ENCODE measurements around the gene EID2. TPM values are rescaled to one million over a fixed set of nuclear protein-coding genes. Genes with fewer than 3 reads are reported as not detected.

EID2 gene
- total and polyA plus RNA-seq, 2 experiments from 2014 or later, result 20.3 to 75.0 TPM

GRCh38 chr19:39555883-39556282 is 15.9 kb upstream of the EID2 start:
- TF ChIP-seq CTCF (IDR thresholded peaks at IDR 0.05; ENCODE audit: low read depth, low read length), result no peak
- H3K9me3 ChIP-seq (ENCODE audit: low read depth), result no peaks in the 10 kb centered on the region

GRCh38 chr19:39554701-39555311 is 14.8 kb upstream of the EID2 start:
- Histone ChIP-seq H3K27ac (no peak overlapping the region), H3K36me3 (no peaks in the 10 kb centered on the region), H3K4me3 (no peak overlapping the region), H3K4me1 (ENCODE audit: low read depth) (peaks cover 4% of the 10 kb centered on the region), H3K9me3 (ENCODE audit: low read depth) (no peaks in the 10 kb centered on the region), H3K27me3 (no peaks in the 10 kb centered on the region)
- no peak for TF ChIP-seq CTCF (IDR thresholded peaks at IDR 0.05; ENCODE audit: low read depth, low read length)
- DNase-seq (ENCODE audit: low read depth in 1 of 2, low spot score in 1 of 2), result no peak

More at GRCh38 chr19:39555883-39556282, 15.9 kb upstream of the EID2 start:
- no peak for DNase-seq (ENCODE audit: low read depth in 1 of 2, low spot score in 1 of 2)
- Histone ChIP-seq H3K36me3 (no peaks in the 10 kb centered on the region), H3K27ac (no peak overlapping the region), H3K4me3 (no peak overlapping the region), H3K4me1 (ENCODE audit: low read depth) (peaks cover 4% of the 10 kb centered on the region), H3K27me3 (no peaks in the 10 kb centered on the region)

- H3K36me3 ChIP-seq, result no peaks in the 10 kb centered on the region
- TF ChIP-seq CTCF (IDR thresholded peaks at IDR 0.05; ENCODE audit: low read depth, low read length), result no peak
- peaks cover 4% of the 10 kb centered on the region for H3K4me1 ChIP-seq (ENCODE audit: low read depth)
- H3K9me3 ChIP-seq (ENCODE audit: low read depth), result no peaks in the 10 kb centered on the region
- no peaks in the 10 kb centered on the region for H3K27me3 ChIP-seq
- H3K4me3 ChIP-seq, result no peak overlapping the region
- DNase-seq (ENCODE audit: low read depth in 1 of 2, low spot score in 1 of 2), result no peak
- H3K27ac ChIP-seq, result no peak overlapping the region
Observed at GRCh38 chr19:39553082-39553652, 13.2 kb upstream of the EID2 start.

- Histone ChIP-seq H3K4me1 (ENCODE audit: low read depth) (no peaks in the 10 kb centered on the region), H3K9me3 (ENCODE audit: low read depth) (no peaks in the 10 kb centered on the region), H3K36me3 (no peaks in the 10 kb centered on the region), H3K27ac (no peak overlapping the region), H3K27me3 (no peaks in the 10 kb centered on the region), H3K4me3 (no peak overlapping the region)
- DNase-seq (ENCODE audit: low read depth in 1 of 2, low spot score in 1 of 2), result no peak
- no peak for TF ChIP-seq CTCF (IDR thresholded peaks at IDR 0.05; ENCODE audit: low read depth, low read length)
Observed at GRCh38 chr19:39550197-39550596, 10.2 kb upstream of the EID2 start.

- no peak for DNase-seq (ENCODE audit: low read depth in 1 of 2, low spot score in 1 of 2)
- Histone ChIP-seq H3K4me3 (no peak overlapping the region), H3K9me3 (ENCODE audit: low read depth) (no peaks in the 10 kb centered on the region), H3K27me3 (no peaks in the 10 kb centered on the region), H3K4me1 (ENCODE audit: low read depth) (no peaks in the 10 kb centered on the region), H3K36me3 (no peaks in the 10 kb centered on the region), H3K27ac (no peak overlapping the region)
- TF ChIP-seq CTCF (IDR thresholded peaks at IDR 0.05; ENCODE audit: low read depth, low read length), result no peak
Observed at GRCh38 chr19:39546599-39546998, 6.6 kb upstream of the EID2 start.

Measured in cardiac muscle cell (in vitro differentiated cells and primary cell).